Measurements from ENCODE around the gene TMEM52B.
"Not testable (repeated sequence)": the region's sequence is repeated elsewhere in the genome, so short reads cannot be mapped to it uniquely, and the experiment has no call there.

The TMEM52B gene

DNA sequence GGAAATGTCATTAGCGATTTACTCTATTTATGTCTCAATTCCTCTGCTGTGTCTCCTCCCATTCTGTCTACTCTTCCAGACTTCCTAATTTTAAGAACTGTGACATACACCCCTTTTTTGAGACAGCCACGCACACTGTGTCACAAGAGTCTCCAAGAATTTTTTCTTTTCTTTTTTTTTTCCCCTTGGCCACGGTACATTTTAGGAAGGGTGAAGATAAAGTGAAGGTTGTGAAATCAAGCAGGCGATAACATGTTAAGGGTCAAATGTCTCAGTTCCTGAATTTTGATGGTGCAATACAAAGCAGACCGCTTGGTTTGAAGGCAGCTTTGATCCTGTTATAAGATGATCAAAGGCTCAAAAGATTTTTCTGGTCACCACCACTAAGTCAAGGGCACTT is 11.2 kb upstream of the TMEM52B start:
- H3K4me3 ChIP-seq (ENCODE audit: low read length) = no peak overlapping the region
- no peak for DNase-seq (ENCODE audit: low read depth, low spot score)

DNA sequence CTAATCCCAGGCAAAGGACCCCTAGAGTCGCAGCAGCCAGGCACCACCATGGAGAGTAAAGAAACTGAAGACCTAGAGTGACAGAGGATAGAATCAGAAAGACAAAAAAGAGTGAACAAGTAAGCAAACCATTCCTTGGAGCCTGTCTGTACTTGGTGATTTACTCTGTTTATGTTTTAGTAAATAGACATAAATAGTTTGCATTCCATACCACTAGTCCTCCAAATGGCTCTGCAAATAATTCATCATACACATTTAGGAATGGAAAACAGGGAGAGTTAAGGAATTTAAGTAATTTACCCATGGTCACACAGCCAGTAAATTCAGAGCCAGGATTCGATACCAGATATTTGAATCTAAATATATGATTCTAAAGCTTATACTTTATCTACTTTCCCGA is 9.7 kb upstream of the TMEM52B start:
- DNase-seq (ENCODE audit: low read depth, low spot score) = no peak
- no peak overlapping the region for H3K4me3 ChIP-seq (ENCODE audit: low read length)

DNA sequence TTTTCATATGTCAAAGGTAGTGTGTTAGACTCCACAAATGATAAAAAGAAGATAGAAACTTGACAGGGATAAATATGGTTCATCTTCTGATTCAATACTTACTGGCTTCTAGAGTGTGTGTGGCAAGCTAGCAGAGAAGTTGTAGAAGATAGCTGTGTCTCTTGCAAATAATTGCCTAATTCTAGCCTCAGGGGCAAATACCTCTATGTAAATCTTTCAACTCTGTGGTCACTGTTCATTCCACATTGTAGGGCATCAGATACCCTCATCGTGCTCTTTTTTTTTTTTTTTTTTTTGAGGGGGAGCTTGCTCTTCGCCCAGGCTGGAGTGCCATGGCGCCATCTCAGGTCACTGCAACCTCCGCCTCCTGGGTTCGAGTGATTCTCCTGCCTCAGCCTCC is 8.6 kb upstream of the TMEM52B start:
- DNase-seq (ENCODE audit: low read depth, low spot score) = no peak

DNA sequence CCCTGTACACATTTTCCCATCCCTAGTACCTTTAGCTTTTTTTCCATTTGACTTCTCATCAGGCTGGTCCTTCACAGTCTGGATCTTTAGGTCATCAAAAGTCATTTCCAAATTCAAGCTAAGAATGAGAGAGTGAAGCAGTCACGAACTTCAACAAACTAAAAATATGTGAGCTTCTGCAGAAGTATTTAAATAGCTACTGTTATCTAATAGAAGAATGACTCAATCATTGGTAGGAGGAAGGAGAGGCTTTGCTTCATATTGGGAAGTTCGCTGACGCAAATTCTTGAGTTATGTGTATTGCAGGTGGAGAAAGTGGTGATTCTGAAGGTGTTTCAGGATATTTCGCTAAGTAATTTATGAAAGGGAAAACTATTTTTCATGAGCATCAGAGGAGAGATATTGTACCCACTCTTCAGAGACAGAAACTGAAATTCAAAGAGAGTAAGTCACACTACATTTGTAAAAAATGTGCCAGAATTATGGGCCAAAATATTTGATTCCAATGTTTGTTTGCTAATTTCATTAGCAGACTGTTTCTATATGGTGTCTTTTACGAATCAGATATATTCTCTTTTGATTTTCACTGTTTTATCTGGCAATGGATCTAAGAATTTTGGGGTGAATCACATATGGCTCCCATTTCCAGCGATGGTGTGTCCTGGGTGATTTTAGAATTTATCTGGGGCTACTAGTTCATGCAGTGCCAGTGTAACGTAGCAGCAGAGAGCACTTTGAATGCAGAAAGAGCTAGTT is 6.7 kb upstream of the TMEM52B start, which contains the start of gene OLR1:
Gene OLR1 (minus strand): TSS at position 160 of the 756 bp plus-strand sequence. CDS start 55 bp downstream, at position 105.
- H3K4me3 ChIP-seq (ENCODE audit: low read length) = no peak within 1 kb of the TSS
- DNase-seq (ENCODE audit: low read depth, low spot score) = no peak

More for the DNA sequence above, 8.6 kb upstream of the TMEM52B start:
- no peak overlapping the region for H3K4me3 ChIP-seq (ENCODE audit: low read length)

DNA sequence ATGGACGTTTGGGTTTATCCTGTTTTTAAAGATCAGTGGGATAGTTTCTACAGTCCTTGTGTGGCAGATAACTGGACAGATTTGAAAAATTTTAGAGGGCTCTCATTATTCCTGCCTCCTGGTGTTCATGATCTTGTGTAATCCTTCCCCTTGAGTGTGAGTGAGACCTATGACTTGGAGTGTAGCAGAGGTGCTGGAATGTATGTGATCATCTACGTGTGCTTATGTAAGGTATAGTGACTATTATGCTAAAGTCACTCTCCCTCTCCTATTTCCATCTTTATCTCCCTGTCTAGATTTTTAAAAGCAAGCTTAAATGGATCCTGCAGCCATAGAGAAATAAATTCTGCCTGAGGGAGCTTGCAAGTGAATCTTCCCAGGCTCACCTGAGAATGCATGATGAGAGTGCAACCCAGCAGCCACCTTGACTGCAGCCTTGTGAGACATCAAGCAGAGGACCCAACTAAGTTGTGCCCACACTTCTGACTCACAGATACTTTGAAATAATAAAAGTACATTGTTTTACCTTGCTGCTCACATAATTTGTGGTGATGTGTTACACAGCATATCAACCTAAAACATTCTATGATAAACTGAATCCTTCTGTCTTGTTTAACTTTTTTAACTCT is 3.7 kb upstream of the TMEM52B start:
- H3K4me3 ChIP-seq (ENCODE audit: low read length) = no peak overlapping the region
- DNase-seq (ENCODE audit: low read depth, low spot score) = no peak

DNA sequence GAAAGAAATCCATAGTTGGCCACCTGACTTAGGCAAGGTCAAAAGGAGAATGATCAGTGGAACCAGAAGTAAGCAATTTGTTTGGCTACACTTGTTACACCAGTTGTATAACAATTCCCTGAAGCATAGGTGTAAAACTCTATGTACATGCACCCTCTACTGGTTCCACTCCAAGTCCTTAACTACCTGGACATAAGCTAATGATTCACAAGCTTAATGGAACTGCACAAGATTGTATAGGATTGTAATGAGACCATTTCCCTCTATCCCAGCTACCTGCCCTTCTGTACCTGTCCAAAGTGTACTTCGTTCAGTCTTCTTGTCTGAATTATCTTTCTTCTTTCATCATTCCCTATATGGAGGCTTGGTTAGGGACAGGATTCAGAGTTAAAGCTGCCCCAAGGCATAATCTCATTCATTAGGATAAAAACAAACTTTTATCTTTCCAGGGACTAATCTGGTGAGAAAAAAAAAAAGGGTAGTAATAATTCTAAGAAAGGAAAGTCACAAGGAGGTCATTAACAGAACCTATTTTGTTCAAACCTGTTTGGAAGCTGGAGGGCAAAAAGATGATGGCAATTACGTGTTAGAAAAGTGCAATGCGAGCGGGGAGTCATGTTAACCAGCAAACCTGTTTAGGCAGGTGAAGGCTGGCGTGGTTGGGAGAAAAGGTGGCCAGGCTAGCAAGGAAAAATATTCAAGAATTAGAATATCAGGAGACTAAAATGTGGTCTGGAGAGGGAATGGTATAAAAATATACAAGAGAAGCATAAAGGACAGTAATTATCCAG is 2.8 kb upstream of the TMEM52B start:
- H3K4me3 ChIP-seq (ENCODE audit: low read length) = no peak overlapping the region
- DNase-seq (ENCODE audit: low read depth, low spot score) = no peak

DNA sequence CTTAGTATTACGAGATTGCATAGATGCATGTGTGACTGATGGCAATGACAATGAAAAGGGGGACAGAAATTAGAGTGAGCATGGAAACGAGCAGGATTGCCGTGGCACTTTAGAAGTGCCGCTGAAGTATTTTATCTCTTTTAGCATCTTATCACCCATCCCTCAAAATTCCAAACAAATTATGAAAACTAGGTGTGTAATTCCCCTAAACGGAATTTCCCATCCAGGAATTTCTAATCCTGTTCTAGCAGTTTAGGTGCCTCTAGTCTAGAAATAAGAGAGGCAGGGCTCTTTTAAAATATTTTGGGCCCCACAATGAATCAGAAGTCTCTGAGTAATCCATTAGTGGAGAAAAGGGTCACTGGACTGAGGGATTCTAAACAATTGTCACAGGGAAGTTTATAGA is 947 bp downstream of the TMEM52B start:
- DNase-seq (ENCODE audit: low read depth, low spot score) = no peak

DNA sequence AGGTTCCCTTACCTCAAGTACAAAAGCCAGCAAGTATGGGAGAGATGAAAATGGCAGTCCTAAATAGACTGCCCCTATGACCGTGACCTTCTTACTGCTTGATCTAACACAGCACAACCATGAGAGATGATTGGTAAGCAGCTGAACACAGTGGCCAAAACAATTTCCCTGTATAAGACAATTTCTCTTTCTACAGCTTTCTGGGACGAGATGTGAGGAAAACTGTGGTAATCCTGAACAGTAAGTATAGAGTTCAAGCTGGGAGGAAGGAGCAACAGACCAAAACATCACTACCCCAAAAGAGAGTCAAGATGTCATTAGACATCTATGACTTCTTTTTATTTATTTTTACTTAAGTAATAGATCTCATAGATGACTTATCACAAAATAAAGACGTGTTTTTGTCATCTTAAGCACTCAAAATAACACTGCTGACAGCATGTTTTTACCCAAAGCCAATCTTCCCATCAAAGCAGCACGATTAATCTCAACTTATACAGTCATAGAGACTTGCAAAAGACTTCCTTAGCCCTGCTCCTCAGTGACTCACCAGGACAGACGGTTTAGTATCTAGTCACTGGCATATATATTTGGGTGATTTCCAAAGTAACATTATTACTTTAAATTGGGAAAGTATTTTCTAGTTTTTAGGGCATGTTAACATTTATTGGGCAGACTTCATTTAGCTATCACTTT is 3.7 kb downstream of the TMEM52B start:
- no peak overlapping the region for H3K4me3 ChIP-seq (ENCODE audit: low read length)
- no peak for DNase-seq (ENCODE audit: low read depth, low spot score)

More for the DNA sequence above, 947 bp downstream of the TMEM52B start:
- no peak overlapping the region for H3K4me3 ChIP-seq (ENCODE audit: low read length)

DNA sequence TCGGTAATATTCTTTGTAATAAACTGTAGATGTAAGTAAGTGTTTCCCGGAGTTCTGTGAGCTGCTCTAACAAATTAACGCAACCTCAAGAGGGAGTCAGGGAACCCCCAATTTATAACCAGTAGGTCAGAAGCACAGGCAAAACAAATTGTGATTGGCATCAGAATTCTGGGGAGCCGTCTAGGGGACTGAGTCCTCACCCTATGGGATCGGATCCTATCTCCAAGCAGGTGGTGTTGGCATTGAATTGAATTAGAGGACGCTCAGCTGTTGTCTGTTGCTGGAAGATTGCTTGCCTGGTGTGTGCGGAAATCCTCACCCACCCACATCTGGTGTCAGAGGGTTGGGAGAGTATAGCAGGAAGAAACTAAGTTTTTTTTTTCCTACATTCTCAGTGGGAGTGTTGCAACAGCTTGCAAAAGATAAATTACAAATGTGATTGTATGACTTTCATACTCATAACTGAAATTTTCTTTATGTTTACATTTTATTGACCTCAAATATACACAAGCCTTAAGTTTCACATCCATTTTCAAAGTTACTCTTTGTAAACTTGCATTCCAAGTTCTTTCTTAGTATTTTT is 5.5 kb downstream of the TMEM52B start:
- DNase-seq (ENCODE audit: low read depth, low spot score) = no peak
- no peak overlapping the region for H3K4me3 ChIP-seq (ENCODE audit: low read length)

DNA sequence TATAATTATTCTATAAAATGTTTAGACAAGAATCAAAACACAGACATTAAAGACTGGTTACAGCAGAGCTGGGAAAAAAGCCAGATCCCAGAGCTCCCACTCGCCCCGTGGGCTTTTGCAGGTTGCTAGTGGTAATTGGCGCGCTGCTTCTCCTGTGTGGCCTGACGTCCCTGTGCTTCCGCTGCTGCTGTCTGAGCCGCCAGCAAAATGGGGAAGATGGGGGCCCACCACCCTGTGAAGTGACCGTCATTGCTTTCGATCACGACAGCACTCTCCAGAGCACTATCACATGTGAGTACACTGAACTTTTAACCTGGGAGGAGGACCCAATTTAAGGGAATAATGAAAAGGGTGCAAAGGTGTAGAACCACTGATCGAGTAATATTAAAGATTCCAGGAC is 7.5 kb downstream of the TMEM52B start:
- no peak overlapping the region for H3K4me3 ChIP-seq (ENCODE audit: low read length)
- no peak for DNase-seq (ENCODE audit: low read depth, low spot score)

DNA sequence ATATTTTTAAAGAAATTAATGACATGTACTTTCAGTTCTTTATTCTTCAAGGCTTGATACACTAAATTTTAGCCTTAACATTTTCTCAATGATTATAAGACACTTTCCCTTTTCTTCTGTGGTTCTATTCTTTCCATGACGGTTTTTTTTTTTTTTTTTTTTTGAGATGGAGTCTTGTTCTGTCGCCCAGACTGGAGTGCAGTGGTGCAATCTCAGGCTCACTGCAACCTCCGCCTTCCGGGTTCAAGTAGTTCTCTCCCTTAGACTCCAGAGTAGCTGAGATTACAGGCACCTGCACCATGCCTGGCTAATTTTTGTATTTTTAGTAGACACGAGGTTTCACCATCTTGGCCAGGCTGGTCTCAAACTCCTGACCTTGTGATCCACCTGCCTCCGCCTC is 8.1 kb downstream of the TMEM52B start:
- not testable (repeated sequence) for DNase-seq (ENCODE audit: low read depth, low spot score); H3K4me3 ChIP-seq (ENCODE audit: low read length)

DNA sequence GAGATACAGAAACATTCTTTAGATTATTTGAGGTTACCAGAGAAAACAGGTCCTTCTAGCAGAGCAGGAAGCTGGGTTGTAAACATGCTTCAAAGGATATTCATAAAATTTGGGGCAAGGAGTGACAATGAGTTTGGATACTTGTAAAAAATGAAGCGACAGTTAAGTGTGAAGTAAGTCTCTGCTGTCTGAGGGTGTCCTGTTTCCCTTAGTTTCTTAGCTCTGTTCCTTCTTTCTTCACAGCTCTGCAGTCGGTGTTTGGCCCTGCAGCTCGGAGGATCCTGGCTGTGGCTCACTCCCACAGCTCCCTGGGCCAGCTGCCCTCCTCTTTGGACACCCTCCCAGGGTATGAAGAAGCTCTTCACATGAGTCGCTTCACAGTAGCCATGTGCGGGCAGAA is 10.8 kb downstream of the TMEM52B start:
- no peak overlapping the region for H3K4me3 ChIP-seq (ENCODE audit: low read length)
- no peak for DNase-seq (ENCODE audit: low read depth, low spot score)

DNA sequence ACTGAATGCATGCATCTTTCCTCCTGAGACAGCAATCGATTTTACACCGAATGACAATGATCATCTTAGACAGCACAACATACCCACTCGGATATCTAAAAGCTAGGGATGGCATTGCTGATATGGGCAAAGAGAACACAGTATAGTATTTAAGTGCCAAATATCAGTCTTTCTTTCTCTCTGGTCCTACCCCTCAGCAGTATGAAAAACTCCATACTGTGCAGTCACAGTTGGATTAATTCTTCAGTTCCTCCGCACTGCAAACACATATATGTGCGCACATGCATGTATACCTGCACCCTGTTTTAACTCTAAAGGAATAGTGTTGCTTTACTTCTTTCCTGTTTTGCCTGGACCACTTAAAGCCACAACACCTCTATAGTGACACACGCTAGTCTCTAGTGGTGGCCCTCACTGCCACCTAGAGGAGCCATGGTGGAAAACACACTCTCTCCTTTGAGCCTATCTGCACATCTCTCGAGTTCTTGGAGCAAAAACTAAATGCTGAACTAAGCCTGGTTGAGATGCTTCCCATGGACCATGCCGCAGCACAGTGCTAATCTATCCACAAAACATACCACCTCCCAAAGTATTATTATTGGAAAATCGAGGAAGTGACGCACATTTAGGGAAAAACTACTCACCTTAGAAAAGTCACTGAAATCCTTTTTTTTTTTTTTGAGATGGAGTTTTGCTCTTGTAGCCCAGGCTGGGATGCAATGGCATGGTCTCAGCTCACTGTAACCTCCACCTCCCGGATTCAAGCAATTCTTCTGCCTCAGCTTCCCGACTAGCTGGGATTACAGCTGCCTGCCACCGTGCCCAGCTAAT is 11.9 kb downstream of the TMEM52B start:
- H3K4me3 ChIP-seq (ENCODE audit: low read length) = no peak overlapping the region
- peak; percentile 52 for DNase-seq (ENCODE audit: low read depth, low spot score)

DNA sequence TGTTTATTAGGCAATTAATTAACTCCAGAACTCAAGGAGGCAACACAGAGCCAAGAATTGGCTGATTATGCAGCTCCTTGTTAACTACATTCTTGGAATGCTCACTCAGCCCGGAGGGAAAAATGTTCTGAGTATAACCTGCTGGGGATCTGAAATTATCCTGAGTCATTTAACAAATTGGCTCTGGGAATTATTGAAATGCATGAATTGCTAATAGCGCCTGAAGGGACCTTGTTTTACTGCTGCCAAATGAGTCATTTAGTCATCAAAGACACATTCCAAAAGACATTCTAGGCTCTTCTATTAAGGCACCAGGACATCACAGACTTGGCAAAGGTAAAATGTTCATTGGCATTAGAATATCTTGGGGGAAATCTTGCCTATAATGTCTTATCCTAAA is 13.0 kb downstream of the TMEM52B start:
- no peak for DNase-seq (ENCODE audit: low read depth, low spot score)
- no peak overlapping the region for H3K4me3 ChIP-seq (ENCODE audit: low read length)

DNA sequence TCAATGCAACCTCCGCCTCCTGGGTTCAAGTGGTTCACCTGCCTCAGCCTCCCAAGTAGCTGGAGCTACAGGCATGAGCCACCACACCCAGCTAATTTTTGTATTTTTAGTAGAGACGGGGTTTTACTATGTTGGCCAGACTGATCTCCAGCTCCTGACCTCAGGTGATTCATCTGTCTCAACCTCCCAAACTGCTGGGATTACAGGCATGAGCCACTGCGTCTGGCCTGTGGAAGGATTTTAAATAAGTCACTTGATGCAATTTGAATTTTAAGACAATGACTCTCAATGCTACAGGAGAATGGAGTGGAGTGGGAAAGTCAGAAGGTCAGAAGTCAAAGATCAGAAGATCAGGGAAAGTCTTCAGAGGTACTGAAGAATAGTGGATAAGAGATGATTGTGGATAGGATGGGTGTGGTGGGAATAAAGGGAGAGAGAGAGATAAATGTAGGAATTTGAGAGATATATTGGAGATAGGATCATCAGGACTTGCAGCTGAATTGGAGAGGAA is 15.4 kb downstream of the TMEM52B start:
- H3K4me3 ChIP-seq (ENCODE audit: low read length) = no peak overlapping the region
- DNase-seq (ENCODE audit: low read depth, low spot score) = no peak

DNA sequence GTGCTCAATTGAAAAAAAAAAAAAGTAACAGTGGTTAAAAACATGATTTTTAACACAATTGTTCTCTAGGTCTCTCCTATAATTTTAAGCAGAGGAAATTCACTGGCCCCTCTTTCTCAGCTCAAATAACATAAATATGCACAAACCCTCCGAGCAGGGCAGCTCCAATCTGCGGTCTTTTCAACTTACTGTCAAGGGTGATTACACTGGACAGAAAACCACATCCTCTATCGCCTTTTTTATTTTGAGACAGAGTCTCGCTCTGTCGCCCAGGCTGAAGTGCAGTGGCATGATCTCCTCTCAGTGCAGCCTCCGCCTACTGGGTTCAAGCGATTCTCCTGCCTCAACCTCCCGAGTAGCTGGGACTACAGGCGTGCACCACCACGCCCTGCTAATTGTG is 17.4 kb downstream of the TMEM52B start:
- no peak for DNase-seq (ENCODE audit: low read depth, low spot score)
- H3K4me3 ChIP-seq (ENCODE audit: low read length) = no peak overlapping the region

DNA sequence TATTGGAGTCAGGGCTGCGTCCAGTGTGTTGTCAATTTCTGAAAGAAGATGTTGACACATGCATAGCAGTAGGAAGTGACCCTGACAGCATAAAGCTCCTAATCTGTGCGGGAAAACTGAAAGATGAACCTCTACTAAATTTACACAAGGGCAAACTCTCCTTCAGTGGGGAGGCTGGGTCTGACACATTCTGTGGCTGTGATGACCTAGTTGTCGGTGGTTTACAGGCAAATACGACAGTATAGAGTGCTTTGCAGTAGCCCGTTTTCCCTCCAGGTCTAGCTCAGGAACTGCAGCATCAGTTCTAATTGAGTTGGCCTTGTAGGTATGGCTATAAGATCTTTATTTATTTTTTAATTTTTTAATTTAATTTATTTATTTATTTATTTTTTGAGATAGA is 19.0 kb downstream of the TMEM52B start:
- DNase-seq (ENCODE audit: low read depth, low spot score) = no peak

DNA sequence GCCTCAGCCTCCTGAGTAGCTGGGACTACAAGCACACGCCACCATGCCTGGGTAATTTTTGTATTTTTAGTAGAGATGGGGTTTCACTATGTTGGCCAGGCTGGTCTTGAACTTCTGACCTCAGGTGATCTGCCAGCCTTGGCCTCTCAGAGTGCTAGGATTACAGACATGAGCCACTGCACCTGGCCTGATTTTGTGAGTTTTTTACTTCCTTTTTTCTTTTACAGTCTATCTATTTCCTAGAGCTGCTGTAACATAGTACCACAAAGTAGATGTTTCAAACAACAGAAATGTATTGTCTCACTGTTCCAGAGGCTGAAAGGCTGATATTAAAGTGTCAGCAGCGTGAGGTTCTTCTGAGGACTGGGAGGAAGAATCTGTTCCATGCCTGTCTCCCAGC is 25.7 kb downstream of the TMEM52B start:
- not testable (repeated sequence) for H3K4me3 ChIP-seq (ENCODE audit: low read length); DNase-seq (ENCODE audit: low read depth, low spot score)

More for the DNA sequence above, 19.0 kb downstream of the TMEM52B start:
- H3K4me3 ChIP-seq (ENCODE audit: low read length) = no peak overlapping the region
